ENCODE results near the gene AGBL2.

- TF ChIP-seq BRCA1 (IDR thresholded peaks at IDR 0.05; ENCODE audit: low read depth, low read length) (no peak), ATF2 (IDR thresholded peaks at IDR 0.05; ENCODE audit: low read length) (no peak), RAD21 (IDR thresholded peaks at IDR 0.05 in 1 of 2, conservative IDR thresholded peaks at IDR 0.05 in 1 of 2; ENCODE audit: low read depth in 2 of 2, low read length in 2 of 2) (no peak), KDM1A (IDR thresholded peaks at IDR 0.05; ENCODE audit: borderline replicate concordance, low read length) (no peak)
Measured at GRCh38 chr11:47689480-47689879, 25.7 kb downstream of the AGBL2 start.

Measured in H1 (cell line).